ENCODE data around the gene GLP2R. TPM values are rescaled to one million over a fixed set of nuclear protein-coding genes. Genes with fewer than 3 reads are reported as not detected.

The GLP2R gene
- total RNA-seq, 1 experiment from 2014 or later, result 0.08 TPM

GRCh38 chr17:9880582-9880999, 54.9 kb downstream of the GLP2R start:
- ATAC-seq (no peak), DNase-seq (ENCODE audit: low read depth, low spot score) (no peak)
- TF ChIP-seq SIN3A (IDR thresholded peaks at IDR 0.05; ENCODE audit: borderline replicate concordance, insufficient read depth, low read depth, low read length) (no peak), POLR2AphosphoS5 (IDR thresholded peaks at IDR 0.05; ENCODE audit: low read depth, low read length) (no peak), TCF7L2 (IDR thresholded peaks at IDR 0.05; ENCODE audit: low read depth, low read length) (no peak), REST (IDR thresholded peaks at IDR 0.05; ENCODE audit: insufficient read depth in 1 of 2, low read depth in 2 of 2, low read length in 1 of 2) (no peak), CTCF (IDR thresholded peaks at IDR 0.05) (no peak)
- intact Hi-C loops (cut with micrococcal nuclease; ENCODE audit: unreplicated experiment), result no loop called here
- Histone ChIP-seq H3K36me3 (ENCODE audit: control insufficient read depth, insufficient read depth, low read length) (no peaks in the 10 kb centered on the region), H3K4me1 (ENCODE audit: control insufficient read depth, insufficient read depth, low read length) (no peaks in the 10 kb centered on the region), H3K27me3 (ENCODE audit: control insufficient read depth, insufficient read depth, low read length) (no peaks in the 10 kb centered on the region), H3K9me3 (ENCODE audit: control insufficient read depth, insufficient read depth, low read depth, low read length) (peaks cover 9% of the 10 kb centered on the region; the same call in 1 of the 2 replicates), H3K27ac (ENCODE audit: low read length) (no peak overlapping the region), H3K4me3 (ENCODE audit: low read depth in 2 of 2, low read length in 2 of 2) (no peak overlapping the region)
- CTCF ChIA-PET, result no interaction called here
- no TSS peak for BruUV-seq (replicated peaks)
- in situ Hi-C loops (cut with HindIII; ENCODE audit: low pct_unique_long_range_greater_than_20kb, low sequenced_read_pairs), result no loop called here
- POLR2A ChIA-PET, result no interaction called here

GRCh38 chr17:9883451-9883850, 57.7 kb downstream of the GLP2R start:
- Histone ChIP-seq H3K36me3 (ENCODE audit: control insufficient read depth, insufficient read depth, low read length) (no peaks in the 10 kb centered on the region), H3K4me1 (ENCODE audit: control insufficient read depth, insufficient read depth, low read length) (no peaks in the 10 kb centered on the region), H3K4me3 (ENCODE audit: low read depth in 2 of 2, low read length in 2 of 2) (no peak overlapping the region), H3K27ac (ENCODE audit: low read length) (no peak overlapping the region), H3K27me3 (ENCODE audit: control insufficient read depth, insufficient read depth, low read length) (no peaks in the 10 kb centered on the region; the same call in 1 of the 2 replicates), H3K9me3 (ENCODE audit: control insufficient read depth, insufficient read depth, low read depth, low read length) (peaks cover 9% of the 10 kb centered on the region; the same call in 1 of the 2 replicates)
- ChIA-PET CTCF (no interaction called here), POLR2A (no interaction called here)
- ATAC-seq, result no peak
- intact Hi-C loops (cut with micrococcal nuclease; ENCODE audit: unreplicated experiment) (no loop called here), in situ Hi-C loops (cut with HindIII; ENCODE audit: low pct_unique_long_range_greater_than_20kb, low sequenced_read_pairs) (no loop called here)
- DNase-seq (ENCODE audit: low read depth, low spot score), result no peak
- TF ChIP-seq SIN3A (IDR thresholded peaks at IDR 0.05; ENCODE audit: borderline replicate concordance, insufficient read depth, low read depth, low read length) (no peak), TCF7L2 (IDR thresholded peaks at IDR 0.05; ENCODE audit: low read depth, low read length) (no peak), REST (IDR thresholded peaks at IDR 0.05; ENCODE audit: insufficient read depth in 1 of 2, low read depth in 2 of 2, low read length in 1 of 2) (no peak), CTCF (IDR thresholded peaks at IDR 0.05) (no peak), POLR2AphosphoS5 (IDR thresholded peaks at IDR 0.05; ENCODE audit: low read depth, low read length) (no peak)
- no TSS peak for BruUV-seq (replicated peaks)

All from Panc1 (cell line).